ENCODE results near the gene G6PC2. TPM values are rescaled to one million over a fixed set of nuclear protein-coding genes. Genes with fewer than 3 reads are reported as not detected.
"Not testable (repeated sequence)": the region's sequence is repeated elsewhere in the genome, so short reads cannot be mapped to it uniquely, and the experiment has no call there.

Gene G6PC2
- total RNA-seq, 4 donors from 2014 or later = not detected

DNA sequence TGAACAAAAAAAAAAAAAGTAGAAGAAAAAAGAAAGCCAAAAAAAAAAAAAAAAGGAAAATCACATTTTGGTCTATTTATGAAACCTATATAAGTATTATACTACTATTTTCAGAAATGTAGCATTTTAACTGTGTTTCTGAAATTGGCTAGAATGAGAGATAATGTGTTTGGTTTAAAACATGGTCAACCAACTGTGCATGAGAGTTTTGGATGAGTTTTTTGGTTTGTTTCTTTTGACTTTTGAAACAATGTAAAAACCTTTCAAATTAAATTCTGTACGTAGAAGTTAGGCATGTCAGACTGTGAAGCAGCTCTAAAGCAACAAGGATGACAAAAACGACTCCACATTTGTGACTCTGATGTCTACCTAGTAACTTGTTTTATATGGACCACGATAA, 45.5 kb upstream of the G6PC2 start:
- no peaks in the 10 kb centered on the region for H3K4me1 ChIP-seq
- no peak overlapping the region for H3K27ac ChIP-seq
- intact Hi-C loops (cut with DNase I) = no loop called here
- H3K4me3 ChIP-seq = no peak overlapping the region
- 95 to 96% methylated on average over 3 of the region's 3 CpGs for WGBS, 2 donors
- DNase-seq = no peak
- no peaks in the 10 kb centered on the region for H3K36me3 ChIP-seq
- no peaks in the 10 kb centered on the region for H3K27me3 ChIP-seq
- TF ChIP-seq, protein P1, sequence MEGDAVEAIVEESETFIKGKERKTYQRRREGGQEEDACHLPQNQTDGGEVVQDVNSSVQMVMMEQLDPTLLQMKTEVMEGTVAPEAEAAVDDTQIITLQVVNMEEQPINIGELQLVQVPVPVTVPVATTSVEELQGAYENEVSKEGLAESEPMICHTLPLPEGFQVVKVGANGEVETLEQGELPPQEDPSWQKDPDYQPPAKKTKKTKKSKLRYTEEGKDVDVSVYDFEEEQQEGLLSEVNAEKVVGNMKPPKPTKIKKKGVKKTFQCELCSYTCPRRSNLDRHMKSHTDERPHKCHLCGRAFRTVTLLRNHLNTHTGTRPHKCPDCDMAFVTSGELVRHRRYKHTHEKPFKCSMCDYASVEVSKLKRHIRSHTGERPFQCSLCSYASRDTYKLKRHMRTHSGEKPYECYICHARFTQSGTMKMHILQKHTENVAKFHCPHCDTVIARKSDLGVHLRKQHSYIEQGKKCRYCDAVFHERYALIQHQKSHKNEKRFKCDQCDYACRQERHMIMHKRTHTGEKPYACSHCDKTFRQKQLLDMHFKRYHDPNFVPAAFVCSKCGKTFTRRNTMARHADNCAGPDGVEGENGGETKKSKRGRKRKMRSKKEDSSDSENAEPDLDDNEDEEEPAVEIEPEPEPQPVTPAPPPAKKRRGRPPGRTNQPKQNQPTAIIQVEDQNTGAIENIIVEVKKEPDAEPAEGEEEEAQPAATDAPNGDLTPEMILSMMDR (IDR thresholded peaks at IDR 0.05) = no peak
- TF ChIP-seq POLR2A (IDR thresholded peaks at IDR 0.05) = no peak
- no peaks in the 10 kb centered on the region for H3K9me3 ChIP-seq

DNA sequence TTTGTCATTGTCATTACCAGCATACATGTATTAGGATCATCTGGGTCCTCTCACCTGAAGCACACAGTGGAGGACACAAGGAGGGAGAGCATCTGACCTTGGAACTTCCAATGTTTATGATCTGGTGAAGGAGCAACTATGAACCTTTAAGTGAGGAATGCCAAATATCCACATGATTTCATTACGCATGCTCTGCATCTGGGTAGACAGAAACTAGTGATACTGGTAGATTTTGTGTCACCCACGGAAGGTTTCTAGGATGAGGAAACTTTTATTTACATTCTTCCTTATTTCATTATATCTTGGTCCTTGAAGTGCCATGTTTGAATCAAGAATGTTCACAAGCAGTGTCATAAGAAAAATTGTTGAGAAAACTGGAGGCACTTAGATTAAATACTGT, 42.9 kb upstream of the G6PC2 start:
- no peak for DNase-seq
- H3K9me3 ChIP-seq = no peaks in the 10 kb centered on the region
- H3K4me1 ChIP-seq = no peaks in the 10 kb centered on the region
- intact Hi-C loops (cut with DNase I) = no loop called here
- 74 to 100% methylated on average over 2 of the region's 2 CpGs for WGBS, 2 donors
- H3K27ac ChIP-seq = no peak overlapping the region
- H3K27me3 ChIP-seq = no peaks in the 10 kb centered on the region
- peaks cover 0 to 21% (median 0%) of the 10 kb centered on the region in 3 donors for H3K36me3 ChIP-seq
- no peak overlapping the region for H3K4me3 ChIP-seq
- TF ChIP-seq, protein P1 (IDR thresholded peaks at IDR 0.05) = no peak
- TF ChIP-seq POLR2A (IDR thresholded peaks at IDR 0.05) = no peak

DNA sequence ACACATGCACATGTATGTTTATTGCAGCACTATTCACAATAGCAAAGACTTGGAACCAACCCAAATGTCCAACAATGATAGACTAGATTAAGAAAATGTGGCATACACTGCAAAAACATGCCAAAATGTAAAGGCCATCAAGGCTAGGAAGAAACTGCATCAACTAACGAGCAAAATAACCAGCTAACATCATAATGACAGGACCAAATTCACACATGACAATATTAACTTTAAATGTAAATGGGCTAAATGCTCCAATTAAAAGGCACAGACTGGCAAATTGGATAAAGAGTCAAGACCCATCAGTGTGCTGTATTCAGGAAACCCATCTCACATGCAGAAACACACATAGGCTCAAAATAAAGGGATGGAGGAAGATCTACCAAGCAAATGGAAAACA, 33.9 kb upstream of the G6PC2 start:
- peaks cover 0 to 26% (median 0%) of the 10 kb centered on the region in 3 donors for H3K36me3 ChIP-seq
- 83 to 100% methylated on average over 1 of the region's 1 CpG for WGBS, 2 donors
- H3K4me3 ChIP-seq; H3K27me3 ChIP-seq; intact Hi-C loops (cut with DNase I); H3K9me3 ChIP-seq; DNase-seq; H3K4me1 ChIP-seq; H3K27ac ChIP-seq: not testable (repeated sequence)

DNA sequence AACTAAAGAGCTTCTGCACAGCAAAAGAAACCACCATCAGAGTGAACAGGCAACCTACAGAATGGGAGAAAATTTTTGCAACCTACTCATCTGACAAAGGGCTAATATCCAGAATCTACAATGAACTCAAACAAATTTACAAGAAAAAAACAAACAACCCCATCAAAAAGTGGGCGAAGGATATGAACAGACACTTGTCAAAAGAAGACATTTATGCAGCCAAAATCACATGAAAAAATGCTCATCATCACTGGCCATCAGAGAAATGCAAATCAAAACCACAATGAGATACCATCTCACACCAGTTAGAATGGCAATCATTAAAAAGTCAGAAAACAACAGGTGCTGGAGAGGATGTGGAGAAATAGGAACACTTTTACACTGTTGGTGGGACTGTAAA, 30.7 kb upstream of the G6PC2 start:
- intact Hi-C loops (cut with DNase I) = not testable (repeated sequence)

DNA sequence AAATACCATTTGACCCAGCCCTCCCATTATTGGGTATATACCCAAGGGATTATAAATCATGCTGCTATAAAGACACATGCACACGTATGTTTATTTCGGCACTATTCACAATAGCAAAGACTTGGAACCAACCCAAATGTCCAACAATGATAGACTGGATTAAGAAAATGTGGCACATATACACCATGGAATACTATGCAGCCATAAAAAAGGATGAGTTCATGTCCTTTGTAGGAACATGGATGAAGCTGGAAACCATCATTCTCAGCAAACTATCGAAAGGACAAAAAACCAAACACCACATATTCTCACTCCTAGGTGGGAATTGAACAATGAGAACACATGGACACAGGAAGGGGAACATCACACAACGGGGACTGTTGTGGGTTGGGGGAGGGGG, 30.3 kb upstream of the G6PC2 start:
- intact Hi-C loops (cut with DNase I); H3K9me3 ChIP-seq; H3K4me1 ChIP-seq; DNase-seq; H3K36me3 ChIP-seq; H3K27ac ChIP-seq; H3K4me3 ChIP-seq; H3K27me3 ChIP-seq: not testable (repeated sequence)
- 89 to 93% methylated on average over 3 to 4 of the region's 4 CpGs for WGBS, 2 donors

More for the DNA sequence above, 30.7 kb upstream of the G6PC2 start:
- not testable (repeated sequence) for H3K9me3 ChIP-seq, H3K36me3 ChIP-seq, H3K27me3 ChIP-seq, H3K4me3 ChIP-seq, DNase-seq, H3K27ac ChIP-seq, H3K4me1 ChIP-seq
- 83 to 86% methylated on average over 1 of the region's 1 CpG for WGBS, 2 donors

DNA sequence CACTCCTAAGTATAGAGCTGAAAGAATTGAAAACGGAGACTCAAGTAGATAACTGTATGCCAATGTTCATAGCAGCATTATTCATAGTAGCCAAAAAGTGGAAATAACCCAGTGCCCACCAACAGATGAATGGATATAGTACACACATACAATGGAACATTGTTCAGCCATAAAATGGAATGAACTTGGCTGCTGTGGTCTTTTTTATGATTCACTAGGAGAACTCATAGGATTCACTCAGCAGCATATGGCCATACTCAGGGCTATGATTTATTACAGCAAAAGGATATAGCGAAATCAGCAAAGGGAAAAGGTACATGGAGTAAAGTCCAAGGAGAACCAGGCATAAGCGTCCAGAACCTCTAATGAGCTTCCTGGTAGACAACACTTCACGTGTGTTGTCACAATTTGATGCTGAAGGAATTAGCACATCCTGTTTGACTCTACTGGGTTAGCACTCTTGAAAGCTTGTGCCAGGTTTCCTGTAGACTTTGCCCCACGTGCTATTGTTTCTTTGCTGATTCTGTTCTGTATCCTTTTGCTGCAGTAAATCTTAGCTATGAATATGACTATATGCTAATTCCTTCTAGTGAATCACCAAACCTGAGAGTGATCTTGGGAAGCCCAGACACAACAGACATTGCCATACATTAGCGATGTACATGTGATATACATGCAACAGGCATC, 26.6 kb upstream of the G6PC2 start:
- Histone ChIP-seq H3K9me3 (no peaks in the 10 kb centered on the region), H3K4me1 (no peaks in the 10 kb centered on the region), H3K27ac (no peak overlapping the region), H3K27me3 (no peaks in the 10 kb centered on the region), H3K36me3 (no peaks in the 10 kb centered on the region), H3K4me3 (no peak overlapping the region)
- intact Hi-C loops (cut with DNase I) = no loop called here
- no peak for DNase-seq
- TF ChIP-seq POLR2A (IDR thresholded peaks at IDR 0.05) = no peak
- TF ChIP-seq, protein P1 (IDR thresholded peaks at IDR 0.05) = no peak
- WGBS, 2 donors = 91 to 92% methylated on average over 6 of the region's 6 CpGs

DNA sequence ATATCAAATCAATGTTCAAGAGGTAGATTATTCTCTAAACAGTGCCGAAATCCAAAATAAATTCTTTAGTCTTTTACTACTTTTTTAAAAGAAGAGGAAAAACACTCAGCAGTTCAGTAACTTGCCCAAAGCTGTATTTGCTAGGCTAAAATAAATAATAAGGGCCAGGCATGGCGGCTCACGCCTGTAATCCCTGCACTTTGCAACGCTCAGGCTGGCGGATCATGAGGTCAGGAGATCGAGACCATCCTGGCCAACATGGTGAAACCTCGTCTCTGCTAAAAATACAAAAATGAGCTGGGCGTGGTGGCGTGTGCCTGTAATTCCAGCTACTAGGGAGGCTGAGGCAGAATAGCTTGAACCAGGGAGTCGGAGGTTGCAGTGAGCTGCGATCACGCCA, 18.9 kb upstream of the G6PC2 start:
- H3K9me3 ChIP-seq; H3K4me3 ChIP-seq; H3K36me3 ChIP-seq; DNase-seq; H3K27ac ChIP-seq; H3K27me3 ChIP-seq; H3K4me1 ChIP-seq; intact Hi-C loops (cut with DNase I): not testable (repeated sequence)
- 96 to 98% methylated on average over 10 to 12 of the region's 12 CpGs for WGBS, 2 donors
